ENCODE data around the gene CXCR6.

The CXCR6 gene

DNA sequence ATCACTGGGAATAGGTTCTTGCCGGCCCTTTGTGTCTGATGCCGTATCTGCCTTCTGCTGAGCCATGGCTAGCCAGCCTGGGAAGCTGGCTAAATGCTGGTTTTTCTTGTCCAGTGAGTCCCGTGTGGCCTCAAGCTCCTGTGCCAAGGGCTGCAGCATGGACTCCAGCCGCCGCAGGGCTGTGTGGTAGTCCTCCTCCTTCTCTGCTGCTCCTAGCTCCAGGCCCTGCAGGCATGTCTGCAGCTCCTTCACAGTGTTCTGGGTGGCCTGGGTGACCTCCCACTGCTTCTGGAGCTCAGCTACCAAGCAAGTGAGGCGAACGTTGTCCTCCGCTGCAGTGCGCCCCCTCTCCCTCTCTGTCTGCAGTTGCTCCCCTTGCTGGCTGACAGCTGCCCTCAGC lies 24.9 kb downstream of the CXCR6 start:
- DNase-seq (ENCODE audit: low spot score) (no peak), FAIRE-seq (no peak)

DNA sequence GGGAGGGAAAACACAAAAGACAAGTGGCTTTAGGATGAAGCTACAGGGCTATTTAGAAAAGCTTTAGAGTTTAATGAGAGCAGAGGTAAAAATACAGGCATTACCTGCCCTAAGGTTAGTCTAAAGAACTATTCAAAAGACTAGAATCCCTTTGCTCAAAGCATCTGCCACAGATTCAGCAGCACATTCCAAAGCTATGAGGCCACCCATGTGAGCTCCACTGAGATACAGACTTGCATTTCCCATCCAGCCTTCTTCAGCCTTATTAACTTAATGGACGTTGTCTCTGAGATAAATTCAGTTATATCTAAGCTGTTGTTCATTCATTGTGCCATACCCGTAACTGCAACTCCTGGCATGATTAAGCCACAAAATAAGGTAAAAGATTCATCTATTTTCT lies 25.4 kb downstream of the CXCR6 start:
- no peak for FAIRE-seq
- no peak for DNase-seq (ENCODE audit: low spot score)

DNA sequence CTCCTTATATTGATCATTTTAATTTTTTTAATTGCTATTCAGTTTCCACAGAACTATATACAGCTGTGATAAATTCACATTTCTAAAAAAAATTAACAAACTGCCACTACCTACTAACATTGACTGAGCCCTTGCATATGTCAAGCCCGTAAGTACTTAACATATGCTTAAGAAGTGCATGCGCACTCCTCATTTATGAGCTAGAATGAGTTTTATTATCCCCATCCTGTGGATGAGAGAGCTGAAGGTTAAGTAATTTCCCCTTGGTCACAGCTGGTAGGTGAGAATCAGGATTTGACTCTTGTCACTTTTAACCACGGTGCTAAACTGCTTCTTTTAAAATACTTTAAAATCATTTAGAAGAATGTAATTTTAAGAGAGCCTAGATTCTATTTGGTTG lies 25.9 kb downstream of the CXCR6 start:
- FAIRE-seq (no peak), DNase-seq (ENCODE audit: low spot score) (no peak)

DNA sequence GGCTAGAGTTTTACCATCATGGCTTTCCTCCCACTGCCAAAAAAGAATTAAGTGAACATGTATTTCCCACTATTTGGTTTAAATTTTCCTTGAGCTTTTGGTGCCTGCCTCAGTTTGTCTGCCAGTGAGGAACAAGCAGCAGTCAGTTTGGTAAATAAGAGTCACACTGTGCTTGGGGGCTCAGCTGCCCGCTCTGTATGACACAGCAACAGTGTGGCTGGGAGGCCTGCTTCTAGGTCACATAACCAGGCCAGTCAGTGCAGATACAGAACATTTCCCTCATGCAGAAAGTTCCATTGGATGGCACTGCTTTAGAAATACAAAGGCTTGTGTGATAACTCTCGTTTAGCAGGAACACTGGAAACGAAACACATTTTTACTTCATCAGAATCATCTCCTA lies 26.7 kb downstream of the CXCR6 start:
- FAIRE-seq (no peak), DNase-seq (ENCODE audit: low spot score) (no peak)

DNA sequence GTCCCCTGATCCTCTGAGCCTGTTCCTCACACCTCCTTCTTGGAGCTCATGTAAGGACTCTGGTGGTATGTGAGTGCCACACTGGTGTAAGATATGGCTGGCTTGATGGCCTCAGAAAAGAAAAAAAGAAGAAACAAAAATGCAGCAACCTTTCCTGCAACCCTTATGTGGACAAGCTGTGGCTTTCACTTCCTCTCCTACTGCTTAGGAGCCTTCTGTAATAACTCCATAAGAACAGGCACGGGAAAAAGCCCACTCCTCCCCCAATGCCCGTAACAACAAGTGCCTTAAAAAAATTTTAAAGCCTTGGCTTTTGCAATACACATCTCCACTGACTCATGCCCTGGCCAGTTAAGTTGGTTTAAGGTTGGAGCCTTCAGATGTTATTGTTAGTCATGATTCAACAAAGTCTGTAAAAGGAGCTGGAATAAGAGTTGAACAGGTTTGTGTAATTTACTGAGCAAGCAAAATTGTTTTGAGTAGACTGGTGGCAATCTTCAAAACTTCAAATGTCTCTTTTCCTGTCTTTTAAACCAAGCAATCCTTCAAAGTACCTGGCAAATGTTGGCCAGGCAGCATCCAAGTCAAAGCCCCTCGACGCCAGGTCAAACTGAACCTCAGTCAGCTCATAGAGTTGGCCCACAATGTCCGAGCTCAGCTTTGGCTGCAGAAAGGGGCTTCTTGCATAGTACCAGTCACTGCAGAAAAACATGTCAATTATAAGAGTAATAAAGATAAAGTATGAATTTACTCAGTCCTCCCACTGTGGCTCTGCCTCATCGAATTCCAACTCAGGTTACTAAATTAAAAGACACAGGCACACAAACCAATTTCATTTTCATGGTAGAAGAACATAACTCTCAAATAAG lies 29.5 kb downstream of the CXCR6 start:
- no peak for FAIRE-seq
- DNase-seq (ENCODE audit: low spot score) = peak; percentile 25

DNA sequence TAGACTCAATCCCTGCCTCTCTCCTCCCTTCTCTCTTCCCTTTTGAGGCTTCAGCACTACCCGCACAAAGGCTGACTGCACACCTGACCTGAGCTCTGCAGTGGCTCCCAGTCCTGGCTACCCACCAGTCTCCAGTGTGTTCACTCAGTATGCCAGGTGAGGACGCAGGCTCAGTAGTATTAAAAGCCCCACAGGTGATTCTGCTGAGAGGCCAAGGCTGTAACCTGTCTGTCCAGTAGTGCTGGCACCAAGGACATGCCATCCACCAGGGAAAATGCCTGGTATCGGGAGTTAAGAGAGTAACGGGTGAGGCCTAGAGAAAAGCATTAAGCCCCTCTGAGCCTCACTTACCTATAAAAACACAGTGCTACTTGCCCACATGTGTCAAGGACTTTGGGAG lies 31.4 kb downstream of the CXCR6 start:
- DNase-seq (ENCODE audit: low spot score) (no peak), FAIRE-seq (no peak)

DNA sequence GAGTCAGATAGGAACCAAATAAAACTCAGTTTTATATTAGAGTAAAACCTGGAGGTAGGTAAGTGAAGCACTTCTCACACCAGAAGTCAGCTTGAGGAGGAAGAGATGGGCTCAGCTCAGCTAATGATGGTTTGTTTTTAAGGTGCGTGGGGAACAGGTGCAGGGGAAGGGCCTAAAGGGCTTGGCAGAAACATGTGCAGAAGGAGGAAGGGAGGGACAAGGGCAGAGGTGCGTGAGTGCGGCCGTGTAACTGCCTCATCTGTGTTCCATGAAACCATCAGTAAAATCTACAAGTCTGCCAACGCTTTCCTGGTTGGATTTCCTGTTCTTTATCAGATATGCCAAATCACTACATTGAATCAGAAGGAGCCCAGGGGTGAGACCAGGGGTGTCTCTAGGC lies 32.4 kb downstream of the CXCR6 start:
- DNase-seq (ENCODE audit: low spot score) = no peak
- FAIRE-seq = no peak

DNA sequence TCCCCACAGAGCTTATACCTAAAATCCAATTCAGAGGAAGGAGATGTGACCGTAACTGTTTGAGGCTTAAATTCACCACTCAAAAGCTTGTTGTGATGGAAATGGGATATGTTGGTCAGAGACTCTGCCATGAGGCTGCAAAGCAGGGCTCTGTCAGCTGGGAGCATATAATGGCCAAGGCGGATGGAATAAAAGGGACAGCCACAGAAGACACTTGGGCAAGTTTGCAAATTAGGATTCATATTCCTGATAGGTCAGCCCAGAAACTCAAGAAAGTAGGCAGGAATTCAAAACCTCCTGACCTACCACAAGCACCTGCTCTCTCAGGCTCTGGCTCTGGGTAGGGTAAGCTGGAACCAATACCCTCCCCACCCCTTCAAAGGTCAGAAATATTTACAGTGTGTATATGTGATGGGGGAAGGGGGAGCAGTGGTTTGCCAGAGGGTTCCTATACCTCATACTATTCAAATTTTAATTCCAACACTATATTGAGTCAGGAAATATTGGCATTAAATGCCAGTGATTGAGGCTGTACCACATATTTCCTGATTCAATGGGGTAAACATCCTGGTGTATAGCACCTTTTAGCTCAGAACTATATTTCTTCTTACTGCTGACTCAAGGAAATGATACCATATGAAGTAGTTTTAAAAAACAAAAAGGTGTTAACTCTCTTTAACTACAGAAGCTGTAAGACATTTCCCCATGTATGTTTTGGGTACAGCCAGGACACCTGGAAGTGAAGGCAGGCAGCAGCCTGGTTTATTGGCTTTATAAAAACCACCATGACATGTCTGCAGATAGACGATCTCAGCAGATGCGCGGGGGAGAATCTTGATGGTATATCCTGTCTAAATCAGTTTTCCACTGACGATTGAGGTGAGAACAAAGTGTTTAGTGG lies 33.2 kb downstream of the CXCR6 start:
- no peak for FAIRE-seq

DNA sequence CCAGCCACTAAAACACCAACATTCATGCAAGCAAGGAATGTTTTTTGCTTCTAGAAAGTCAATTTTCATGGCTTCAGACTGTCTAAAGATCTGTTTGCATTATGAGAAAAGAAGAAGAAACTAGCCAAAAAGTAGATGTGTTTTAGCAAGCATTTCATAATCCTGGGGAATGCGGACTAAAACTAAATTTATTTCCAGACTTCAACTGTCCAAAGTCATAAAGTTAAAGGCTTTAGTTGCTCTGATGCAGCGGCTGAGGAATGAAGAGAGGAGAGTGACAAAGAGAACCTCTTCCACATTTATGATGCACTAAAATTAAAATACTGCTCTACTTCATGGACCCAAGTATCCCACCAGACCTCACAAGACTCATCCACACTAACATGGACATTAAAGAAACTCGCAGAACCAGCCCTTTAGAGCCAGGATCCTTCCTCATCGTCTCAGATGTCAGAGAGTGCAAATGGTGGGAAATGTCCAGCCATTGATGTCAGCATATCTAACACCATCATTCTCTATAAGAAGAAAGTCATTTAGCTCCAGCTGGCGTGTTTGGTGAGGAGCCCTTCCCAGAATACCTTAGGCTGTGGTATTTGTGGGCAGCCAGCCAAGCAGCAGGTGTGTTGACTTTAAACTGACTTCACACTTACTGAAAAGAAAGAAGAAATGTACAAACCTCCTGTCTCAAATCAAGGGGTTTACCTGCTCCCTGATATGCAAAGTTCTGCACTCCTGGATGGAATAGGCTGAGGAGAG lies 34.9 kb downstream of the CXCR6 start:
- DNase-seq (ENCODE audit: low spot score) = no peak
- FAIRE-seq = no peak

More for the DNA sequence above, 33.2 kb downstream of the CXCR6 start:
- DNase-seq (ENCODE audit: low spot score) = no peak

DNA sequence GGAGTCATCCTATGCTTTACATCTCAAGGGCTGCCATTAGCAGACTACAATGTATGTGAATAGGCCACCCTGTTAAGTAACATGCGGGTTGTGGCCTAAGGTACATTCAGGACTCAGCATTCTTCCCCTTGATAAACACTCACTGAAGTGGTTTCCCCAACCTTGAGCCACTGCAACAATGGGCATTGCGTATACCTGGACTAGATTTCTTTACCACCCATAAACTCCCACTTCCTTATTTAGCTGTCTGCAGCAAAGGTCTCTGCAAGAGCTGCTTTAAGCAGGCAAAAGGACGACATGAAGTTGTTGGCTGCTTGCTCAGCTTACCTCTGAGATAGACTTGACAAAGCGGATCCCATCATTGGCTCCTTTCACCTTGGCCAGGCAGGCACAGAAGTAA lies 36.1 kb downstream of the CXCR6 start:
- FAIRE-seq = no peak
- DNase-seq (ENCODE audit: low spot score) = no peak

DNA sequence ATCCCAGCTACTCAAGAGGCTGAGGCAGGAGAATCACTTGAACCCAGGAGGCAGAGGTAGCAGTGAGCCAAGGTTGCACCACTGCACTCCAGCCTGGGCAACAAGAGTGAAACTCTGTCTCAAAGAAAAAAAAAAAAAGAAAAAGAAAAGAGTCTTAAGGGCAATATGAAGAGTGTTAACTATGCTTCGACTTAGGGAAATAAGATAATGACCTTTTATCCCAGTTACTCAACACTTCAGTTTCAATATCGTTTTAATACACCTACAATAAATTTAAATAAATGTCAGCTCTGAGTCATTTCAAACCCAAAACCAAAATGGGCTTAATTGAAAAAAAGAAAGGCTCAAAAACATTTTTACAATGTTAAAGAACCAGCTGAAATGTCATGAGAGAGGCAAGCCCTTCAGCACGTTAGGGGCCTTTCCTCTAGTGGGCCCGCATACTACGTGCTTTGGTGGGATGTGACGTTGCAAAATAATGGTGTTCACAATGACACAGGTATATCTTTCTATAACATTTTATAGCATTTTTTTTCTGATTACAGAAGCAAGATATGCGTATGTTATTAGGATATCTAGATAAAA lies 37.1 kb downstream of the CXCR6 start:
- DNase-seq (ENCODE audit: low spot score) = no peak
- FAIRE-seq = no peak

DNA sequence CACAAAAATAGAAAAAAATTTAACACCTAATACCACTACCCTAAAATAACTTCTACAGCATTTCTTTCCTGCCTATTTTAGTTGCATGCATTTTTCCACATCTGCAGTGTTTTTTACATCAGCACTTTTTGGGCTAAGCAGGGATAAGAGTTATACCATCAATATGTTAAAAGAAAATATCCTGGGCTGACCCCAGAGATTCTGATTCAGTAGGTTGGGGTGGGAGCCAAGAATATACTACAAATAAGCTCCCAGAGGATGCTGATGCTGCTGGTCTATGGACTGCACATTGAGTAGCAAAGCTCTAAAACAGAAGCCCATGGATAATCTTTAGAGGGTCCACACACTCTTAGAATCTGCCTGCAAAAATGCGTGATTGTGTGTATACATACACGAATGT lies 37.6 kb downstream of the CXCR6 start:
- FAIRE-seq = no peak

DNA sequence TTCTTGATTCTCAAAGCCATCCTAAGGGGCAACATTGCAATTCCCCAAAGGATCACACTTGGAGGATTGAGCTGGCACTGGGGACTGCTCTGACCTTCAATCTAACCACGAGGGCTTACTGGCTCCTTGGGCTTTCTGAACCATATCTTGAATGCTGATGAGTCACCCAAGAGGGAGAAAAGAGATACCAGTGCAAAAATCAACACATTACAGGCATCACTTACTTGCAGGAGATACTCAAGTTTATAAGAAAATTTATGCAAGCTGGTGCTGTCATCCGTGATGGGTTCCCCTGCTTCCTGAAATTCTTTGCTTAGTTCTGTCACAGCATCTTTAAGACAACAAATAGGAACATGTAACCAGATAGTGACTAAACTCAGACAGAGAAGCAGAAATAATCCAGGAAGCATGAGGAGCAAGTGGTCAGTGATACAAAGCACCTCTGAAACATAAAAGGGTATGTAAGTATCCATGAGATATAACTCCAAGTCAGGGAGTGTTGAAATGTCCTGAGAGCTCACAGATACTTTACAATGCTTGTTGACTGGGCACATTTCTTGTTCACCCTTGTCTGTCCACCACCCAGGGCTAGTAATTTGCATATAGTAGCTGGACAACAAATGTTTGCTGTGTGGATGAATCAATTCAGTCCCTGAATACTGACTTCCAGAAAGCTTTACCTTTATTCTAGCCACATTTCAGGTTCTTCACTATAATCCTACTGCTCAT lies 38.2 kb downstream of the CXCR6 start:
- FAIRE-seq = peak; percentile 86
- DNase-seq (ENCODE audit: low spot score) = peak; percentile 68

More for the DNA sequence above, 37.6 kb downstream of the CXCR6 start:
- no peak for DNase-seq (ENCODE audit: low spot score)

DNA sequence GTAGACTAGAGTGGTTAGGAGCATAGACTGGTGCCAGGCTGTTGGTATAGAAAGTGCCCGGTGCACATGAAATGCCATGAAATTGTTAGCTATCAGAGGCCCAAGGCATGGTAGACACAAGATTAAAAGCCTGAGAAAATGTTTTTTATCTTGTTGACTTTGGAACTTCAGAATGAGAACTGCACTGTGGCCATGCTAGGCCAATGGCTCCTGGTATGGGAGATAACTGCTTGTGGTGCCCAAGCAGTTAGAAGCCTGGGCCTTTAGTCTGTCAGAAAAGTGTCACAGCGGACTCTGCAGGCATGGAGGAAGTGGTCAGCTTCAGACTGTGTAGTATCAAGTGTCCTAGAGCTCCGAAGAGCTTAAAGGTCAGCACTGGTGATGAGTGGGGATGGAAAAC lies 40.5 kb downstream of the CXCR6 start:
- no peak for DNase-seq (ENCODE audit: low spot score)
- FAIRE-seq = no peak

DNA sequence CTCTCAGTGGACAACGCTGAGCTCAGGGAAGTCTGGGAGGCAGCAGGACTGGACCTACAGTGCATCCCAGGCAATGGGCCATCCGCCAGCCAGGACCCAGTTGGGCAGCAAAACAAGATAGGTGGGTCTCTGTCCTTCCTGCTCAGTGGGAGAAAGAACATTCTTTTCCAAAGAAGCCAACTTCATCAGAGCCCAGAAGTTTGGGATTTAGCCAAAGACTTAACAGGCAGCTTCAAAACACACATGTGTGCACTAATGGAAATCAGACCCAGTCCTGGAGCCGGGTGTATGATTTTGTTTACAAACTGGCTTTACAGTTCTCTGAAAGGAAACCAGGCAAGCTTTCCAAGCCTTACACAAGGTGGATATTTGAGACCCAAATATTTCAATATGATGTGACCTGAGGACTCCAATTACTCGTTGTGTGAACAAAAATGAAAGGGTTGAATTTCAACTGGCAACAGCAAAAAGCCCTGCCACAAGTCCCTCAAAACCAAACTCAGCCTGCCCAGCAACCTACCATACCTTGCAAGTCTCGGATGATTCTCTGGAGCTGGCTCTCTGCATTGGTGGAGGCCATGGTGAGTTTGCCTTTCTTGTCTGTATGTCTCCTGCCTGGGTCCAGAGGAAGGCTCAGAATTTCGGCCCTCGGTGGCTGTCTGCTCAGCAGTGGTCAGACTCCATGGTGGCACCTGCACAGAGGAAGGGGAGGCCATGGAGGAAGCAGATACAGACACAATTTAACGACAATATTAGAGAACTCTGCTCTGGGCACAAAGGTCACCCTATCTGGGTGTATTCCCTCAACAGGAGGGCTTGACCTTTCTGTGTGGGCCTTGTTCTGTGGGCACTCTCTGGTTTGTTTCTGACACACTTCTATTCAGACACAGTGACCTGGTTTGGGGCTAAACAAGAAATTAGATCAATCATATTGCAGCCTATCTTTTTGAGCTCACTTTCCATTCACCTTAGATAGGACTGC lies 41.4 kb downstream of the CXCR6 start:
- DNase-seq (ENCODE audit: low spot score) (no peak), FAIRE-seq (no peak)

DNA sequence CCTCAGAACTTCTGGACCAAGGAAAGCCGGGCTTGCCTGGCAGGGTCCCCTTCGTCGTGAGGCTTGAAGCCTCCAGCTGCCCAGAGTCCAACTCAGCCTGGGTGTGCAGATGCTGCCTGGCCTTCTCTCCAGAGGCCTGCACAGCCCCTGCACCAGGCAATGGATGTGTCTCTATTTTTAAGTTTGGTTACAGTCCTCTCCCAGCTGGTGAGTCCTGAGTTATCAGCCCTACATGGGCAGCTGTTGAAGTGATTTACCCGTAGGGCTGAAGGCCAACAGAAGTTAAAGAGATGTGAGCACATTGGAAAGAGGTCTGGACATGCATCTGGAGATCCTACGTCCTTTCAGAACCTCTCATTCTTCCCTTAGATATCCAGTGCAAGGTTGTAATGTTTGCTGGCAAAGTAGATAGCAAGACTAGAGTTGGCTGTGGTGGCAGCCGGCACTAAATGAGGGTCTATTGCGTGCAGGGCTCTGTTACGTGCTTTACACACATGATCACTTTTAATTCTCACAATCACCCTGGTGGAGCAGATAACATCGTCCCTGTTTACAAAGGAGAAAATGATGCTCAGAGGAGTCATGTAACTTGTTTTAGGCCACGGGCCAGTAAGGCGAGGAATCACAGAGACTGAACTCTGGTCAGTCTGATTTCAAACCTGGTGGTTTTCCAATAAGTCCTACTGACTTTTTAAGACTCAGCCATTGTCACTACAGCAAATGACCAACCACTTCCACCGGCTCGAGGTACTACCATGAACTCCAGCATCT lies 42.5 kb downstream of the CXCR6 start:
- no peak for FAIRE-seq

DNA sequence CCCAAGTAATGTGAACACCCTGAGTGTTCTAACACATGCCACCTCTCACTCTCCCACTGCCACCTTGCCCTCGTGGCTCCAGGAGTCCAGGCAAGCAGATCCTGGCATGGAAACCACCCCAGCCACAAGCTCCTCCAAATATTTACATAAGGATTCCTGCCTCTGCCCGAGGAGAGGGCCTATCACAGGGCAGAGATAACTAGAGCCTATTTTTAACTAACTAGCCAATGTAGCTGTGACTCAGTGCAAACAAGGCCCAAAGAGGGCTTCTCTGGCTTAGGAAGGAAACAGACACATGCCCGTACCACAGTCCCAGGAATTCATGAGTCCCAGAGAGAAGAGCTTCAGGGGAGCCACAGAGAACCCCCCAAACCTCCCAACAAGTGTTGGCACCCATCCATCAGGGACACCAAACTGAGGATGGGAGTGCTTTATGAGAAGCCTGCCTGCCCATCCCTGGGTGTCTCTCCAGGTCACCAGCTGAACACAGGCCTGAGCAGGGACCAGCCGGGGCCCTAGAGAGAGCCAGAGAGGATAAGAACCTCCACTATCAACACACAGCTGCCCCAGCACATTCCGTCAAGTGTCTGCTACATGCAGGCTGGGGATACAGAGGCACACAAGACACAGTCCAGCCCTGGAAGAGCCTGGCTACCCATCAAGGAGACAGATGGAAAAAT lies 43.2 kb downstream of the CXCR6 start:
- DNase-seq (ENCODE audit: low spot score) (peak; percentile 78), FAIRE-seq (peak; percentile 83)

More for the DNA sequence above, 42.5 kb downstream of the CXCR6 start:
- DNase-seq (ENCODE audit: low spot score) = no peak
